Endodermal cell (in vitro differentiated cells): Measurements from ENCODE around the gene MBIP. TPM values are rescaled to one million over a fixed set of nuclear protein-coding genes. Genes with fewer than 3 reads are reported as not detected.
A peak's percentile ranks its signal among the peaks of the same experiment; 100 is the strongest.

Experiments
- DNase-seq: peaks from one replicate; pipeline ENCODE4 v3.0.0-alpha.2; 2017
- H3K27ac ChIP-seq: 2 replicates; pipeline ENCODE4 v1.5.1; 2013; ENCODE audit warnings: mild to moderate bottlenecking, low read depth, low read length, moderate library complexity
- H3K27me3 ChIP-seq: 2 replicates; pipeline ENCODE4 v1.6.1; 2013; ENCODE audit warnings: mild to moderate bottlenecking, low read length, moderate library complexity; ENCODE audit not compliant: insufficient read depth, control insufficient read depth, poor library complexity, severe bottlenecking
- H3K36me3 ChIP-seq: 2 replicates; pipeline ENCODE4 v1.7.0; 2013; ENCODE audit warnings: mild to moderate bottlenecking, low read length, moderate library complexity; ENCODE audit not compliant: control insufficient read depth, insufficient read depth
- H3K4me1 ChIP-seq: one replicate; pipeline ENCODE4 v1.7.0; 2013; ENCODE audit warnings: low read length; ENCODE audit not compliant: control insufficient read depth, insufficient read depth
- H3K4me3 ChIP-seq: 2 replicates; pipeline ENCODE4 v1.5.1; 2013; ENCODE audit warnings: mild to moderate bottlenecking, low read length, moderate library complexity
- H3K9ac ChIP-seq: 2 replicates; pipeline ENCODE4 v1.6.1; 2013; ENCODE audit warnings: mild to moderate bottlenecking, low read length, moderate library complexity; ENCODE audit not compliant: poor library complexity, severe bottlenecking; ENCODE audit errors: extremely low read depth
- H3K9me3 ChIP-seq: 2 replicates; pipeline ENCODE4 v1.6.1; 2013; ENCODE audit warnings: mild to moderate bottlenecking, low read length, moderate library complexity; ENCODE audit not compliant: control insufficient read depth
- H3K27ac Mint-ChIP-seq: 2 replicates; pipeline ENCODE4 v1.8.0; 2020; ENCODE audit warnings: mixed read lengths
- H3K27me3 Mint-ChIP-seq: 2 replicates; pipeline ENCODE4 v1.8.0; 2021; ENCODE audit warnings: mild to moderate bottlenecking, mixed read lengths; ENCODE audit not compliant: insufficient read depth
- H3K36me3 Mint-ChIP-seq: 2 replicates; pipeline ENCODE4 v1.8.0; 2020; ENCODE audit warnings: low read depth, mixed read lengths
- H3K4me1 Mint-ChIP-seq: 2 replicates; pipeline ENCODE4 v1.8.0; 2020; ENCODE audit warnings: mixed read lengths
- H3K4me3 Mint-ChIP-seq: 2 replicates; pipeline ENCODE4 v1.8.0; 2020; ENCODE audit warnings: mild to moderate bottlenecking, moderate library complexity, mixed read lengths
- H3K9me3 Mint-ChIP-seq: 2 replicates; pipeline ENCODE4 v1.8.0; 2020; ENCODE audit warnings: mild to moderate bottlenecking, mixed read lengths
- CTCF ChIP-seq: fragments of 200-600 bp; sonication (generic); conservative IDR thresholded peaks from 2 replicates; pipeline ENCODE4 v1.5.0; 2021; ENCODE audit warnings: antibody characterized with exemption, mild to moderate bottlenecking
- WGBS, 2 experiments: methylation state at CpG; one replicate each; pipeline versions ENCODE4 v1.1.5 to v1.1.7; 2013; ENCODE audit warnings: missing lambda C conversion rate in 2 of 2, mixed read lengths in 1 of 2; ENCODE audit not compliant: insufficient coverage in 1 of 2, insufficient read length in 1 of 2; 5-methylcytosine and 5-hydroxymethylcytosine counted together
- total RNA-seq, 2 donors: library from RNA; stranded (reverse); fragmentation: NEBNext Ultra II Directional in 1 of 2; extraction: Animal tissue kit (Norgen Biotek cat#: 25700) in 1 of 2; gene quantifications; 2 replicates in 1 of 2; 3 replicates in 1 of 2; pipeline ENCODE4 v1.2.1, GENCODE V29; 2021

MBIP gene
- total RNA-seq, 2 donors from 2014 or later, result 35.5 TPM

- Histone ChIP-seq H3K4me1 (peaks cover 6% of the 10 kb centered on the region), H3K36me3 (peaks cover 89% of the 10 kb centered on the region), H3K9ac (no peak overlapping the region), H3K4me3 (no peak overlapping the region), H3K27ac (no peak overlapping the region), H3K27me3 (no peaks in the 10 kb centered on the region), H3K9me3 (no peaks in the 10 kb centered on the region)
- Mint-ChIP-seq H3K27me3 (no peaks in the 10 kb centered on the region), H3K36me3 (peaks cover 55% of the 10 kb centered on the region), H3K4me1 (peaks cover 18% of the 10 kb centered on the region), H3K9me3 (no peaks in the 10 kb centered on the region), H3K4me3 (no peak overlapping the region), H3K27ac (peak overlapping the region; percentile 31)
- WGBS, 2 experiments, result 73 to 94% methylated on average over 3 to 4 of the region's 4 CpGs
- DNase-seq, result no peak
- TF ChIP-seq CTCF, result no peak
Measured at GRCh38 chr14:36303960-36304359, 16.5 kb downstream of the MBIP start.

DNA sequence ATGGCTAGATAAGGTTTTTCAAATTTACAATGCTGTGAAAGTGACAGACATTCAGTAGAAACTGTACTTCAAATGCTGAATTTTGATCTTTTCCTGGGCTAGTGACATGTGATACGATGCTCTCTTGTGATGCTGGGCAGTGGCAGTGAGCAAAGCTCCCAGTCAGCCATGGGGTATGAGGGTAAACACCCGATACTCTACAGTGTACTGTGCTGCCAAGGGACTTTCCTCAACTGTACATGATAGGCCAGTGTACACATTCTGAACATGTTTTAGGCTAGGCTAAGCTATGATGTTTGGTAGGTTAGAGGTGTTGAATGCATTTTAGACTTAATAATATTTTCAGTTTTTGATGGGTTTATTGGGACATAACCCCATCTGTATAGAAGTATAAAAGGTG lies 17.6 kb downstream of the MBIP start:
- H3K4me3 ChIP-seq, result no peak overlapping the region
- H3K36me3 ChIP-seq, result peaks cover 89% of the 10 kb centered on the region
- no peak overlapping the region for H3K4me3 Mint-ChIP-seq
- H3K27ac ChIP-seq, result no peak overlapping the region
- no peak for TF ChIP-seq CTCF
- peaks cover 11% of the 10 kb centered on the region for H3K4me1 Mint-ChIP-seq
- H3K36me3 Mint-ChIP-seq, result peaks cover 60% of the 10 kb centered on the region
- no peaks in the 10 kb centered on the region for H3K4me1 ChIP-seq
- DNase-seq, result no peak
- H3K9me3 Mint-ChIP-seq, result no peaks in the 10 kb centered on the region
- WGBS, 2 experiments, result 95 to 100% methylated on average over 2 of the region's 2 CpGs
- no peak overlapping the region for H3K9ac ChIP-seq
- no peaks in the 10 kb centered on the region for H3K27me3 Mint-ChIP-seq
- no peak overlapping the region for H3K27ac Mint-ChIP-seq
- no peaks in the 10 kb centered on the region for H3K27me3 ChIP-seq
- H3K9me3 ChIP-seq, result no peaks in the 10 kb centered on the region

DNA sequence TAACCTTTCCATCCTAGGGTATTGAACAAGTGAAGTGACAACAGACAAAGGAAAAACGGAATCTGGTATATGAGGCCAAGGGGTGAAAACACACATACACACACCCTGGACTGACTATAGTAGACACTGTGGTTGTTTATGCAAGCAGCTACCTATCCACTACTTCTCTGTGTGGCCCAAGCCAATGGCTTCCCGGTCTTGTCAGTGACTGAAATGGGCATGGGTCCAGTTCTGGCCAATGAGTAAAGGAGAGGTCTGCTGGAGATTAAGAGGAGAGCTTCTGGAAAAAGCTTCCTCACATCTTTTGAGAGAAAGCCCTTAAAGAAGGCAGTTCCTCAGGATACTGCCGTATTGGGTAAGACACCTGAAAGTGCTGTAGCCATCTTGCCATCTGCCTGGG lies 19.3 kb downstream of the MBIP start:
- Mint-ChIP-seq H3K36me3 (peaks cover 62% of the 10 kb centered on the region), H3K27ac (no peak overlapping the region), H3K4me1 (peaks cover 13% of the 10 kb centered on the region), H3K4me3 (no peak overlapping the region), H3K27me3 (no peaks in the 10 kb centered on the region), H3K9me3 (no peaks in the 10 kb centered on the region)
- H3K9ac ChIP-seq, result no peak overlapping the region
- 86 to 94% methylated on average over 1 to 3 of the region's 3 CpGs for WGBS, 2 experiments
- no peaks in the 10 kb centered on the region for H3K9me3 ChIP-seq
- no peak for DNase-seq
- H3K4me1 ChIP-seq, result no peaks in the 10 kb centered on the region
- no peak overlapping the region for H3K4me3 ChIP-seq
- TF ChIP-seq CTCF, result no peak
- H3K36me3 ChIP-seq, result peaks cover 88% of the 10 kb centered on the region
- H3K27me3 ChIP-seq, result no peaks in the 10 kb centered on the region
- H3K27ac ChIP-seq, result no peak overlapping the region
